GM18517 (cell line): ENCODE measurements around the gene GOLT1A.

ENCODE experiments used
- ATAC-seq: cut with Tn5 transposase; IDR thresholded peaks from one replicate; pipeline ENCODE4 v1.9.1; 2021; ENCODE audit warnings: mild to moderate bottlenecking, moderate library complexity; ENCODE audit not compliant: unreplicated experiment

The GOLT1A gene

GRCh38 chr1:204194080-204194479, 19.7 kb downstream of the GOLT1A start:
- ATAC-seq: no peak

- no peak for ATAC-seq
Observed at GRCh38 chr1:204192589-204193352, 21.0 kb downstream of the GOLT1A start.

- no peak for ATAC-seq
Observed at GRCh38 chr1:204192046-204192445, 21.7 kb downstream of the GOLT1A start.

- no peak for ATAC-seq
Observed at GRCh38 chr1:204191456-204191855, 22.3 kb downstream of the GOLT1A start.

GRCh38 chr1:204190212-204191211, 23.3 kb downstream of the GOLT1A start:
- ATAC-seq: no peak

- ATAC-seq: no peak
Observed at GRCh38 chr1:204188959-204189639, 24.7 kb downstream of the GOLT1A start.

- no peak for ATAC-seq
Observed at GRCh38 chr1:204186597-204186996, 27.2 kb downstream of the GOLT1A start.

GRCh38 chr1:204181116-204181515, 32.7 kb downstream of the GOLT1A start:
- no peak for ATAC-seq

GRCh38 chr1:204180133-204180532, 33.7 kb downstream of the GOLT1A start:
- no peak for ATAC-seq

GRCh38 chr1:204178487-204179281, 35.1 kb downstream of the GOLT1A start:
- ATAC-seq: no peak

- ATAC-seq: no peak
Observed at GRCh38 chr1:204177133-204177532, 36.7 kb downstream of the GOLT1A start.

GRCh38 chr1:204176049-204176448, 37.7 kb downstream of the GOLT1A start:
- no peak for ATAC-seq

GRCh38 chr1:204174958-204175357, 38.8 kb downstream of the GOLT1A start:
- no peak for ATAC-seq

- no peak for ATAC-seq
Observed at GRCh38 chr1:204172404-204173029, 41.3 kb downstream of the GOLT1A start.

- no peak for ATAC-seq
Observed at GRCh38 chr1:204171751-204172178, 42.0 kb downstream of the GOLT1A start.

GRCh38 chr1:204170494-204171155, 43.2 kb downstream of the GOLT1A start:
- ATAC-seq: no peak

- no peak for ATAC-seq
Observed at GRCh38 chr1:204169858-204170257, 43.9 kb downstream of the GOLT1A start.

GRCh38 chr1:204167730-204168129, 46.1 kb downstream of the GOLT1A start:
- no peak for ATAC-seq

GRCh38 chr1:204166219-204166618, 47.6 kb downstream of the GOLT1A start, which contains the start of gene REN:
Gene REN (minus strand): TSS chr1:204166337. CDS start chr1:204166293, 44 bp downstream.
- no peak for ATAC-seq
